ENCODE measurements around the gene SLC6A9. TPM values are rescaled to one million over a fixed set of nuclear protein-coding genes. Genes with fewer than 3 reads are reported as not detected.

SLC6A9 gene
- total RNA-seq, 1 experiment from 2014 or later: 30.1 TPM

- H3K79me2 ChIP-seq (ENCODE audit: insufficient read depth, low read length): no peaks in the 10 kb centered on the region
- H3T11ph ChIP-seq (ENCODE audit: low read length): no peak overlapping the region
- no peak overlapping the region for H3K27ac ChIP-seq (ENCODE audit: insufficient read length, low read depth, low read length)
- no peaks in the 10 kb centered on the region for H4K20me1 ChIP-seq (ENCODE audit: control insufficient read depth, insufficient read depth, insufficient read length)
- H2BK15ac ChIP-seq (ENCODE audit: low read depth, low read length): no peak overlapping the region
- Mint-ChIP-seq H3K4me1 (peaks cover 16 to 23% of the 10 kb centered on the region in 2 experiments), H3K27ac (no peak overlapping the region), H3K36me3 (ENCODE audit: insufficient read depth in 1 of 3, low read depth in 3 of 3) (peaks cover 2 to 11% (median 10%) of the 10 kb centered on the region in 3 experiments; a peak in 6 of 7 replicates), H3K4me3 (peak overlapping the region; percentile 81 to 93), H3K27me3 (ENCODE audit: low read depth) (peaks cover 6% of the 10 kb centered on the region), H3K9me3 (no peaks in the 10 kb centered on the region)
- no peak overlapping the region for H2AK5ac ChIP-seq (ENCODE audit: insufficient read length, low read length)
- no peaks in the 10 kb centered on the region for H3K4me1 ChIP-seq (ENCODE audit: insufficient read depth, low read length)
- no peak overlapping the region for H4K8ac ChIP-seq (replicated peaks; ENCODE audit: insufficient read length, low read depth, low read length)
- H4K91ac ChIP-seq (ENCODE audit: insufficient read length, low read depth, low read length): no peak overlapping the region
- peak overlapping the region; percentile 80 for H3K4me2 ChIP-seq (ENCODE audit: insufficient read depth, insufficient read length, low read length)
- no peak overlapping the region for H4K5ac ChIP-seq (ENCODE audit: insufficient read length, low read depth, low read length)
- DNase-seq: no peak
- no peak overlapping the region for H2BK5ac ChIP-seq (ENCODE audit: insufficient read length, low read length)
- no peak overlapping the region for H2BK120ac ChIP-seq (ENCODE audit: low read depth, low read length, poor library complexity, severe bottlenecking)
- no peak overlapping the region for H3K18ac ChIP-seq (ENCODE audit: insufficient read length, low read depth, low read length)
- H2BK20ac ChIP-seq (ENCODE audit: low read depth, low read length, poor library complexity, severe bottlenecking): no peak overlapping the region
- H3K56ac ChIP-seq (ENCODE audit: insufficient read length, low read depth, low read length): no peak overlapping the region
- H3K4ac ChIP-seq (ENCODE audit: low read depth, low read length): no peak overlapping the region
- no peaks in the 10 kb centered on the region for H3K27me3 ChIP-seq (ENCODE audit: insufficient read depth, low read length)
- peak overlapping the region; percentile 34 for H3K9ac ChIP-seq (ENCODE audit: extremely low read depth, insufficient read length, low read length)
- H3K9me3 ChIP-seq (ENCODE audit: control insufficient read depth, low read depth, low read length): no peaks in the 10 kb centered on the region
- no peak for TF ChIP-seq CTCF (conservative IDR thresholded peaks at IDR 0.05)
- no peaks in the 10 kb centered on the region for H3K79me1 ChIP-seq (ENCODE audit: insufficient read depth, low read depth, low read length, poor library complexity, severe bottlenecking)
- peaks cover 10% of the 10 kb centered on the region for H3K23me2 ChIP-seq (ENCODE audit: insufficient read length, low read depth, low read length, poor library complexity, severe bottlenecking)
- no CpG with 5 or more reads among the region's 10 CpGs for WGBS (ENCODE audit: extremely low coverage, insufficient read length, low lambda C conversion rate)
- H3K14ac ChIP-seq (ENCODE audit: insufficient read depth, low read length): 0 out of 2 replicates have a peak overlapping the region, but pooled peaks have one; percentile 18
- no peak overlapping the region for H3K23ac ChIP-seq (ENCODE audit: insufficient read length, low read depth, low read length)
- no peak overlapping the region for H2BK12ac ChIP-seq (ENCODE audit: insufficient read length, low read depth, low read length)
- no peak overlapping the region for H2AFZ ChIP-seq (ENCODE audit: low read length)
Observed at GRCh38 chr1:43991200-43991475, 40.1 kb downstream of the SLC6A9 start.

All from H9 (cell line).